HG03575 (cell line): ENCODE measurements around the gene IFNLR1.

Source experiments
- ATAC-seq: cut with Tn5 transposase; IDR thresholded peaks from one replicate; pipeline ENCODE4 v1.9.1; 2021; ENCODE audit not compliant: unreplicated experiment, insufficient number of reproducible peaks, low FRiP score; ENCODE audit errors: extremely low read depth

The IFNLR1 gene

DNA sequence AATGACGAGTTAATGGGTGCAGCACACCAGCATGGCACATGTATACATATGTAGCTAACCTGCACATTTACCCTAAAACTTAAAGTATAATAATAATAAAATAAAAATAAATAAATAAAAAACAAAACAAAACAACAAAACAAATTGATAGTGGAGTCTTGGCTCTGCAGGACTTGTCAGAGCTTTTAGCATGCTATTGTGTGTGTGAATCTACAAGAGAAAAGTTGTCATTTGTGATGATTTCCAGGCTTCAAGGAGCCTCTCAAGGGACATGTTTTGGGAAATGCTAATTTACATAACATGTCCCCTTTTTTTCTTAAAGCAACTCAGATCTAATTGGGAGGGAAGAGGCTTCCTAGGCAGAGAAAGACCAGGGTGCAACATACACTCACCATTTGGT, 53.3 kb downstream of the IFNLR1 start:
- ATAC-seq = no peak

GRCh38 chr1:24130385-24130784, 56.7 kb downstream of the IFNLR1 start:
- ATAC-seq = no peak

GRCh38 chr1:24127801-24128363, 59.2 kb downstream of the IFNLR1 start:
- no peak for ATAC-seq

DNA sequence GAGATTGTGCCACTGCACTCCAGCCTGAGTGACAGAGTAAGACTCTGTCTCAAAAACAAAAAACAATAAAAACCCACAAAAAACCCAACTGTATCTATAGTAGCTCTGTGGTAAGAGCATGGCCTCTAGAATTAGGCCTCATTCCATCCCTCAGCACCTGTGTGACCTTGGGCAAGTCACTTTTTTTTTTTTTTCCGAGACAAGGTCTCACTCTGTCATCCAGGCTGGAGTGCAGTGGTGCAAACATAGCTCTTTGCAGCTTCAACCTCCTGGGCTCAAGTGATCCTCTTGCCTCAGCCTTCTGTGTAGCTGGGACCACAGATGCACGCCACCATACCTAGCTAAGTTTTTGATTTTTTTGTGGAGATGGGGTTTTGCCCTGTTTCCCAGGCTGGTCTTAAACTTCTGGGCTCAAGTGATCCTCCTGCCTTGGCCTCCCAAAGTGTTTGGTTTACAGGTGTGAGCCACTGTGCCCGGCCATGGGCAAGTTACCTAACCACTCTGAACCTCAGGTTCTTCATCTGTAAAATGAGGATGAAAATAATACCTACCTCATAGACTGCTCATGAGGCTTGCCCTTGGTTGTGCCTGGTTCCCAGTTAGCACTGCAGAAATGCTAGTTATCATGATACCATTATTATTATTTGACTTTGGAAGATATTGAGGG, 59.8 kb downstream of the IFNLR1 start:
- ATAC-seq = no peak

GRCh38 chr1:24126672-24127023, 60.4 kb downstream of the IFNLR1 start:
- no peak for ATAC-seq

GRCh38 chr1:24126018-24126671, 60.9 kb downstream of the IFNLR1 start:
- no peak for ATAC-seq

GRCh38 chr1:24125456-24125855, 61.6 kb downstream of the IFNLR1 start:
- ATAC-seq = no peak

DNA sequence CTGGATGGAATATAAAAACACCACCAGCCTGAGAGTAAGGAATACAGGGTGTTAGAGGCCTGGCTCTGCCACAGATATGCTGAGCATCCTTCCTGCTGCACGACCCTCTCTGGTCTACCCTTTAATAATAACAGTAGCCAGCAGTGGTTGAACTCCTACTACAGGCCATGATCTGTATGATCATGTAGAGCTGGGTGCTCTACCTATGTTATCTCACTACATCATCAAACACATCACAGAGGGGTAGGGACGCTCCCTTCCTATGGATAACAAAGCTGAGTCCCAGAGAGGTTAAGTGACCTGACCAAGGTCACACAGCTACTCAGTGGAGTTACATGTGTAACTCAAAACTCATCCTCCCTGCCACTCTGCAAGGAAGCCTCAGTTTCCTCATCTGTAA, 62.1 kb downstream of the IFNLR1 start:
- no peak for ATAC-seq

DNA sequence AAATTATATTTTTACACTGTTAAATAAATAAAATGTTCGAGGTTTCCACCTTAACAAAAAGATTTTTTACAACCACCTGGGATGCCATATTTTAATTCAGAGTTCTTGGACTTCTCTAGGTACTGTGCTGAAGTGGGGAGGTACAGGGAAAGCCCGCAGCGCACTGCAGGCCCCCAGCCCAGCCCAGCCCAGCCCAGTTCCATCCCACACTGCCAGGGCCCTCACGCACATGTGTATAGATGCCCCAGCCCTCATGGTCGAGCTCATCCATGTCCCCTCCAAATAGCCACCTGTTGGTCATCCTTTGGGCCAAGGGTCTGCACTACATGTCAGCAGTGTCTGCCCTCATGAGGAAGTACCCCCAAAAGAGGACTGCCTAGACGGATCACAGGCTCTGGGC, 63.5 kb downstream of the IFNLR1 start:
- no peak for ATAC-seq

DNA sequence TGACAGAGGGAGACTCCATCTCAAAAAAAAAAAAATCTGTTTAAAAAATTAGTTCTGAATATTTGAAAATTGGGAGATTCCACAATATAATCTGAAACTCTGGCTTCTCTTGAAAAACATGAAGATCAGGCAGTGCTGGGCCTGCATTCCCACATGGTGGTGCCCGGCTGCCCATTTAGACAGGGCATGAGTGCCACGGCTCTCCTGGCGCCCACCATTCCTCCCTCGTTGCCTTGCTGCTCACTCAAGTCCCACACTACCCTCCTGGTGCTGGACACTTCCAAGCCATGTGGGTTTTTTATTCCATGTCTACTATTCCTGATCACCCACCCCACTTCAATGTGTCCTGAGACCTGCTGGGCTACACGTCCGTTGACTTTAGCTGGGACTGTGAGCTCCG, 64.3 kb downstream of the IFNLR1 start:
- ATAC-seq = no peak

DNA sequence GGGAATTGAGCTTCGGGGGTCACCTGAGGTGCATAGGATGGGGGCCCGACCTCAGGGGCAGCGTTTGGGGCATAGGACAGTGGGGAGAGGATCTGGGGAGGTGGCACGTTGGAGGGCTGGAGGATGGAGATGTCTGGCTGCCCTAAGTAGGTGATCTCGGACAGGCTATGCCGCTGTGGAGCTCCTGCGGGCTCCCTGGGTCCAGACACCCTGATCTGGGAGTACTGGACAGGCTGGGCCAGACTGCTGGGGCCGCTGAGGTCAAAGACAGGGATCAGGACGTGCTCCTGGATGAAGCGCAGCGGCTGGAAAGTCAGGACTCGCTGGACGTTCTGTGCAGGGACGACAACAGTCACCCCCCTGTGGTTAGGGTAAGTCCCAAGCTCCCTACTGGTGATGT, 65.7 kb downstream of the IFNLR1 start:
- ATAC-seq = no peak

GRCh38 chr1:24120965-24121364, 66.1 kb downstream of the IFNLR1 start:
- ATAC-seq = no peak

- no peak for ATAC-seq
These were observed 67.0 kb downstream of the IFNLR1 start for GRCh38 chr1:24119859-24120756.

- ATAC-seq = no peak
These were observed 67.6 kb downstream of the IFNLR1 start for GRCh38 chr1:24119489-24119858.

DNA sequence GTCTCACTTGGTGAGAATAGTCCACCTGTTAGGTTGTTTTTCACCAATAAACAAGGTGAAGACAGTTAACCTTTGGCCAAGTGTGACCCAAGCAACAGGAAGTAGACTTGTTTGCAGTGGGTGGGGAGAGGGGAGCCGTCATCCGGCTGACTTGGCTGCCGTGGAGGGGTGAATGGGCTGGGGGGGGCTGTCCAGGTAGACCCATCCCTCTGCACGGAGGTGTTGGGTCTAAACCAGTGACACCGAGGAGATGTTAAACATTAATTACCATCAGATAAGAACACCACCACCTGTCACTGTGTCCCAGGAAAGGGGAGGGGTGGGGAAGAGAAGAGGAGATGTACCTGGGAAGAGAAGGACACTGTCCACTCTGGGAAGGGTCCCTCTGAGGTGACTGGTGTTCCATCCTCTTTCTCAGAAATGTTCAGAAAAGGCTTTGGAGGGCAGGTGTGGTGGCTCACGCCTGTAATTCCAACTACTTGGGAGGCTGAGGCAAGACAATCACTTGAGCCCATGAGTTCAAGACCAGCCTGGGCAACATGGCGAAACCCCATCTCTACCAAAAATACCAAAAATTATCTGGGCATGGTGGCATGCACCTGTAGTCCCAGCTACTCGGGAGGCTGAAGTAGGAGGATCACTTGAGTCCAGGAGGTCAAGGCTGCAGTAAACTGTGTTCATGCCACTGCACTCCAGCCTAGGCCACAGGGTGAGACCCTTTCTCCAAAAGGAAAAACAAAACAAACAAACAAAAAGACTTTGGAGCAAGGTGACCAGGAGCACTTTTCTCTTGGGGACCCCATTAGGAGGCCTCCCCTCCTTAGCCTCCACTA, 68.5 kb downstream of the IFNLR1 start:
- ATAC-seq = no peak

GRCh38 chr1:24117722-24118409, 69.2 kb downstream of the IFNLR1 start:
- ATAC-seq = no peak

DNA sequence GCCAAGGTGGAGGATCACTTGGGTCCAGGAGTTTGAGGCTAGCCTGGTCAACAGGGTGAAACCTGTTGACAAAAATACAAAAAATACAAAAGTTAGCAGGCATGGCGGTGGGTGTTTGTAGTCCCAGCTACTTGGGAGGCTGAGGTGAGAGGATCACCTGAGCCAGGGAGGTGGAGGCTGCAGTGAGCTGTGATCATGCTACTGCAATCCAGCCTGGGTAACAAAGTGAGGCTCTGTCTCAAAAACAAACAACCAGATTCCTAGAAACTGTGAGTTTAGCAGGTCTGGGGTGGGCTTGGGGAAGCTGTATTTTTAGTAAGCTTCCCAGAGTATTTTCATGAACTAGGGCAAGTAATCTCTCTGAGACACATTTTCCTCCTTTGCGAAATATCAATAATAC, 70.0 kb downstream of the IFNLR1 start:
- no peak for ATAC-seq

GRCh38 chr1:24114753-24115152, 72.3 kb downstream of the IFNLR1 start:
- ATAC-seq = no peak
